NCI-H1436 treated with DMSO at 0.1 percent for 48 hours (cell line): ENCODE results near the gene RRP9.

Experiments used
- DNase-seq: peaks from one replicate; lab custom pipeline; 2025; lab: John Stamatoyannopoulos, UW

Gene RRP9

DNA sequence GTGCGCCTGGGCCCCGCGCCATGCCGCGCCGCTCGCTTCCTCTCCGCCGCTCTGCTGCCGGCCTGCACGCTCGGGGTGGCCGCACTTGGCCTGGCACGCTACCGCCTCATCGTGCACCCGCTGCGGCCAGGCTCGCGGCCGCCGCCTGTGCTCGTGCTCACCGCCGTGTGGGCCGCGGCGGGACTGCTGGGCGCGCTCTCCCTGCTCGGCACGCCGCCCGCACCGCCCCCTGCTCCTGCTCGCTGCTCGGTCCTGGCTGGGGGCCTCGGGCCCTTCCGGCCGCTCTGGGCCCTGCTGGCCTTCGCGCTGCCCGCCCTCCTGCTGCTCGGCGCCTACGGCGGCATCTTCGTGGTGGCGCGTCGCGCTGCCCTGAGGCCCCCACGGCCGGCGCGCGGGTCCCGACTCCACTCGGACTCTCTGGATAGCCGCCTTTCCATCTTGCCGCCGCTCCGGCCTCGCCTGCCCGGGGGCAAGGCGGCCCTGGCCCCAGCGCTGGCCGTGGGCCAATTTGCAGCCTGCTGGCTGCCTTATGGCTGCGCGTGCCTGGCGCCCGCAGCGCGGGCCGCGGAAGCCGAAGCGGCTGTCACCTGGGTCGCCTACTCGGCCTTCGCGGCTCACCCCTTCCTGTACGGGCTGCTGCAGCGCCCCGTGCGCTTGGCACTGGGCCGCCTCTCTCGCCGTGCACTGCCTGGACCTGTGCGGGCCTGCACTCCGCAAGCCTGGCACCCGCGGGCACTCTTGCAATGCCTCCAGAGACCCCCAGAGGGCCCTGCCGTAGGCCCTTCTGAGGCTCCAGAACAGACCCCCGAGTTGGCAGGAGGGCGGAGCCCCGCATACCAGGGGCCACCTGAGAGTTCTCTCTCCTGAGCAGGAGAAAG lies 14.4 kb upstream of the RRP9 start:
- no peak for DNase-seq

DNA sequence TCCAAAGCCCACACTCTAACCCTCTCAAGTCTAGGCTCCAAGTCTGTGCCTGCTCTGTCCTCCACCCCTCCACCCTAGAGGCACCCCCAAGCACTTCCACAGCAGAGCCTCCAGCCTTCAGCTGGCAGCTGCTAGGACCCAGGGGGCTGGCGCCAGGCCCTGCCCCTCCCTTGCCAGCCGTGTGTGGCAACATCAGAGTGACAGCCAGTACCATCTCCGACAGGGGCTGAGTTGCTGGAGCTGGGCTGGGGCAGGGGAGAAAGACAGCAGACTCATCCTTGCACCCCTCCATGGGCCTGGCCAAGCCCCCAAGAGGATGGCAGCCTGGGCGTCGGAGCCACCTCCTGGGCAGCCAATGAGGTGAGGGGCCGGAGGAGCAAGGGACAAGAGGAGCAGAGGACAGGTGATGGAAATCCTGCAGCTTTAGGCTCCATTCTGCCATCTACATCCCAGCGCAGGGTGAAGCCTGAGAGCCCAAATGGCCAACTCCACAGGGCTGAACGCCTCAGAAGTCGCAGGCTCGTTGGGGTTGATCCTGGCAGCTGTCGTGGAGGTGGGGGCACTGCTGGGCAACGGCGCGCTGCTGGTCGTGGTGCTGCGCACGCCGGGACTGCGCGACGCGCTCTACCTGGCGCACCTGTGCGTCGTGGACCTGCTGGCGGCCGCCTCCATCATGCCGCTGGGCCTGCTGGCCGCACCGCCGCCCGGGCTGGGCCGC lies 13.6 kb upstream of the RRP9 start, which contains the start of gene GPR62:
Gene GPR62 (plus strand): TSS at position 207 of the 718 bp plus-strand sequence. CDS start 272 bp downstream, at position 479.
- no peak for DNase-seq

DNA sequence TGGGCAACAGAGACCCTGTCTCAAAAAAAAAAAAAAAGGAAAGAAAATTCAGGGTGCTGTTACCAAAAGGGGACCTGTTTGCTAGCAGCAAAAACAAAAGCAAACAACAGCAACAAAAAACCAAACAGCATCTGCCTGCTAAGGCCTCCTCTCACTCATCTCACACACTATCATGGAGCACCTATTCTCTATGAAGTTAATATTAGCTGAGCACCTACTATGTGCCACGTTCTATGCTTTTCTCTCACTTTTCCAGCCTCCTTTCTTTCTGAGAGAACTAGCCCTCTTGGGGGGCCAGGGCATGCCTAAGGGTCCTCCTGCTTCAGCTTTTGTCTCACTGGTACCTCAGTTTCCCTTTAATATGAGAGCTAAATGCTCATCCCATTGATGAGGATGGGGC lies 13.0 kb upstream of the RRP9 start:
- DNase-seq: no peak

DNA sequence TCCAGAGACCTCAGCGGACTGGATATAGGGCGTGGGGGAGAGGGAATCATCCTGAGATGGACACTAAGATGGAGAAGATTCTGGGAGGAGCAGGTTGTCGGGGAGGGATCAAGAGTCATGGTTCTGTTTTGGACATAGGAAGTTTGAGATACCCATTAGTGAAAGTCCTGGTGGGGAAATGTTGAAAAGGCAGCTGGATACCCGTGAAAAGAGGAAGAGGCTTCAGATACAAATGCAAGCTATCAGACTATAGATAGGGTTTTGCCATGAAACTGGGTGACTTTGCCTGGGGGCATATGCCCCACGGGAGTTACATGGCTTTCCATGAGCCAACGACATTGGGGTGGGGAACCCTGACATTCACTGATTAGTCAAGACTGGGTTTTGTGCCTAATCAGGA lies 12.4 kb upstream of the RRP9 start:
- DNase-seq: no peak

DNA sequence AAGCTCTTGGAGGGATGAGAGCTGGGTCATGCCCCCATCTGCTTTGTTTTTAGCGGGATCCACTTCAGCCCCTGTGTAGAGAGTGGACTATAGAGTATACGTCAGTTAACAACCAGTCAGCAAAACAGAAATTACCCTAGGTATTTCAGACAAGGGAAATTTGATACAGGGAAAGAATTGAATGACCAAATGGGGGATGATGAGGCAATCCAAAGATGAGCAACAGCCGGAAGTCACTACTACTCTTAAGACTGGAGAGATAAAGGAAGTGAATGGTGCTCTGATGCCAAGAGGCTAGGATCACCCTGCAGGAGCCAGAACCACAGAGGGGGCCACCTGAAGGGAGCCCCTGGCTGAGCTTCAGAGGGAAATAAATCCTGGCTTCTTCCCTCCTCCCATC lies 11.7 kb upstream of the RRP9 start:
- DNase-seq: no peak

DNA sequence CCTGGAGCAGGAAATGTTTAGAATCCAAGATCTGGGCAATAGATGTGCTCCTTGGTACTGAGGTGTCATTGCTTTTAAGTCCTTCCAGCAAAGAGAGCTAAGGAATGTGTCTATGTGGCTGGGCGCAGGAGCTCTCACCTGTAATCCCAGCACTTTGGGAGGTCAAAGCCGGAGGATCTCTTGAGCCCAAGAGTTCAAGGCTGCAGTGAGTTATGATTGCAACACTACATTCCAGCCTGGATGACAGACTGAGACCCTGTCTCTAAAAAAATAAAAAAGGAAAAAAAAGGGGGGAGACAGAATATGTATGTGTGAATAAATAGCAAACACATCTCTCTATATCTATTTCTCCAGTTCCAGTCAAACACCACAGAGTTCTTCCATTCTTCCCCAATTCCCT lies 9.2 kb upstream of the RRP9 start:
- DNase-seq: no peak

DNA sequence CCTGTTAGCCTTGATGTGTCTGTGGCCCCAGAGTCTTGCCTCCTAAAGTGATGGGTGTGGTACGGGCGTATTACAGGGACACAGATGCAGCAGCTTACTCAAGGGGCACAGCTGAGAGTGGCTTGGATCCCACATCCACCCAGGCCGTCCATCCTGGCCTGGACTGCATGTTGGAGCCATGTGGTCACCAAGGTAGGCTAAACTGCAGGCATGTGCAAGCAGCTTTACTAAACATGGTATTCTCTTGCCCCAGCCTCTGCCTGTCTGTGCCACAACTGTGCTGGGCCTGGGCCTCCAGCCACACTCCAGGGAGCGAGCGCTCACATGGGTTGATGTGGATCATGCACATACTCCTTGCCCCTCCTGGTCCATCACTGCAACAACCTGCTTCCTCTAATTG lies 7.4 kb upstream of the RRP9 start:
- DNase-seq: no peak

DNA sequence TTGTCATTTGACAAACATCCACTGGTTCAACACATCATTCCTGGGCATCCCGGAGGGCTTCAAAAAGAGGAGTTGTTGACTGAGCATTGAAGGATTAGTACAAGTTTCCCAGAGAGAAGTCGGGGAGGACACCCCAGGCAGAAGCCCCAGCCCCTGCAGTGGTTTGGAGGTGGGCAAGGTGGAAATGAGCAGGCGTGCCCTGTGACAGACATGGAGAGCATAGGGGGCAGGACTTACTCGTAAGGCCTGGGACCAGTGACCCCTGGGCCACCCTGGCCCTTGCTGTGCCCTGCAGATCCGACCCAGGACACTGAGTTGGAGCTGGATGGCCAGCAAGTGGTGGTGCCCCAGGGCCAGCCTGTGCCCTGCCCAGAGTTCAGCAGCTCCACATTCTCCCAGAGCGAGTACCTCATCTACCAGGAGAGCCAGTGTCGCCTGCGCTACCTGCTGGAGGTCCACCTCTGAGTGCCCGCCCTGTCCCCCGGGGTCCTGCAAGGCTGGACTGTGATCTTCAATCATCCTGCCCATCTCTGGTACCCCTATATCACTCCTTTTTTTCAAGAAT lies 6.4 kb upstream of the RRP9 start:
- no peak for DNase-seq

DNA sequence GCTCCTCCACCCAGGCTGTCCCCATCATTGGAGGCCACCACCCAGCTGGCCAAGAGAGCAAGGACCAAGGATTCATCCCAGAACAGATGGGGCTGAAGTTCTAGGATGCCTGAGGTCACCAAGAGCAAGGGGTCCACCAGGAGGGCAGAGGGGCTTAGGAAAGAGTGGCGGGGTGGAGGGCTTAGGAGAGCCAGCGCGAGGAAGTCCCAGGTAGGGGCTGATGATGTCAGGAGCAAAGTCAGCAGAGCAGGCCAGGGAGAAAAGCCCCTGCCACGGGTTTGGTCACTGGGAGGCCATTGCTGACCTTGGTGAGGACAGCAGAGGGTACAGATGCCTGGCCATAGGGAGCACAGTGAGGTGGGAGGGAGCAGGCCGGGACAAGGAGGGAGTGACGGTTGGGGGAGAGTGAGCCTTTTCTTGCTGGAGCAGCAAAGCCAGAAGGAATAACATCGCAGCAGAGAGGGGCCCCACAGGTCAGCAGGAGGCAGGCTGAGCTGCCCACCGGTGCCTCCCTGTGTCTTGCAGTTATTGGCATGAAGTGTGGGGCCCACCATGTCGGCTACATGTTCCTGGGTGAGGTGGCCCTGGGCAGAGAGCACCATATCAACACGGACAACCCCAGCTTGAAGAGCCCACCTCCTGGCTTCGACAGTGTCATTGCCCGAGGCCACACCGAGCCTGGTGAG lies 5.7 kb upstream of the RRP9 start:
- DNase-seq: no peak

DNA sequence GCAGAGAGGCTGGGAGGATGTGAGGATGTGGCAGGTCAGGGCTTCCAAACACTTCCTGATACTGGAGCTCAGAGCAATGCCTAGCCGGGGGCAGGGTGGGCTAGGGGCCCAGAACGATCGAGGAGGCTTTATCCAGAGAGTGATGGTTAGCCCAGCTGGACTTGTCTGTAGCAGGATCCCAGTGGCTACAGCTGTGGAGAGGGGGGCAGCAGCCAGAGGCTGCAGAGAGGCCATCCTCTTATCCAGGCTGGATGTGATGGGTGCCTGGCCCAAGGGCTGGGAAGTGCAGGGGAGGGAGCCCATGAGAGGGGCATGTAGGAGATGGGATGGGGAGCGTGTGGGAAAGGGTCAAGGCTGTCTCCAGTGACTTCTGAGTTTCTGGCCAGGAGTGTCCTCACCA lies 5.1 kb upstream of the RRP9 start:
- DNase-seq: no peak

DNA sequence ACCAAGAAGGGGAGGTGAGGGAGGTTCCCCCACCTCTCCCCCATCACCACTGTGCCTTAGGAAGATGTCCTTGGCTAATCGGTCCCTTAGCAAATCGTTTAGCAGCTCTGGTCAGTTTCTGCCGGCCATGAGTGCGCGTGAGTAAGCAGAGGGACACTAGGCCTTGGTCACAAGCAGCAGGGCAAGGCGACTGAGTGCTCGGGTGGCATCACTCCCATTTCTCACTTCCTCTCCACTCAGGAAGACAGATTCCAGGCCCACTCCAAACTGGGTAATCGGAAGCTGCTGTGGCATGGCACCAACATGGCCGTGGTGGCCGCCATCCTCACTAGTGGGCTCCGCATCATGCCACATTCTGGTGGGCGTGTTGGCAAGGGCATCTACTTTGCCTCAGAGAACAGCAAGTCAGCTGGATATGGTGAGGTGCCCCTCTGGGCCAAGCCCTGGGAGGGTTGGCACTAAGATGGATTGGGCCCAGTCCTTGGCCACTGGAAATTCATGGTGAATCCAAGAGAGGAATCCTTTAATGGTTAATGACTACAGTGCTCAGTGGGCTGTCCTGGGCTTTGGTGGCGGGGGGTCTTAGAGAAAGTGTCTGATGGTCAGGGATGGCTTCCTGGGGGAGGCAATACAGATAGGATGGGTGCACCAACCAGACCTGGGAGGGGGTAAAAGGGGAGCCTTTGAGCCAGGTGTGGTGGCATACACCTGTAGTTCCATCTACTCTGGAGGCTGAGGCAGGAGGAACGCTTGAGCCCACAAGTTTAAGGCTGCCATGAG lies 4.4 kb upstream of the RRP9 start:
- no peak for DNase-seq

DNA sequence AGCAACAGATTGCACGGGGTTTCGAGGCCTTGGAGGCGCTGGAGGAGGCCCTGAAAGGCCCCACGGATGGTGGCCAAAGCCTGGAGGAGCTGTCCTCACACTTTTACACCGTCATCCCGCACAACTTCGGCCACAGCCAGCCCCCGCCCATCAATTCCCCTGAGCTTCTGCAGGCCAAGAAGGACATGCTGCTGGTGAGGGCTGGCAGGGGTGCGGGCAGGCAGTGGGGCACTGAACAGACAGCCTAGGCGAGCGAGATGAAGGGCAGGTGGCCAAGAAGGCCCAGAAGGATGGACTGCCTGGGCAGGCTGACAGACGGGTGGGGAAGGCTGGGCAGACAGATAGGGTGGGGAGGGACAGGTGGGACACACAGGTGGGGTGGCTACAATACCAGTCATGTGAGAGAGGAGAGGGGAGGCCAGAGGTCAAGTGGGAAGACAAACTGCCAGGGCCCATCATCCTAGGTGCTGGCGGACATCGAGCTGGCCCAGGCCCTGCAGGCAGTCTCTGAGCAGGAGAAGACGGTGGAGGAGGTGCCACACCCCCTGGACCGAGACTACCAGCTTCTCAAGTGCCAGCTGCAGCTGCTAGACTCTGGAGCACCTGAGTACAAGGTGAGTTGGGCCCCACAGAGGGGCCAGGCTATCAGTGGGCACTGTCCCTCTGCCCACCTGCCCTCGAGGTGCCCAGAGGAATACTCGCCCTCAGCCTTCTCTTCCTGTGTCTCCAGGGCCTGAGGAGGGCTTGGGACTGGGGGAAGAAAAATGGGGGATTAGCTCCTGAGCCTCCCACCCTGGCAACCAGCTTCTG lies 3.5 kb upstream of the RRP9 start:
- DNase-seq: no peak

DNA sequence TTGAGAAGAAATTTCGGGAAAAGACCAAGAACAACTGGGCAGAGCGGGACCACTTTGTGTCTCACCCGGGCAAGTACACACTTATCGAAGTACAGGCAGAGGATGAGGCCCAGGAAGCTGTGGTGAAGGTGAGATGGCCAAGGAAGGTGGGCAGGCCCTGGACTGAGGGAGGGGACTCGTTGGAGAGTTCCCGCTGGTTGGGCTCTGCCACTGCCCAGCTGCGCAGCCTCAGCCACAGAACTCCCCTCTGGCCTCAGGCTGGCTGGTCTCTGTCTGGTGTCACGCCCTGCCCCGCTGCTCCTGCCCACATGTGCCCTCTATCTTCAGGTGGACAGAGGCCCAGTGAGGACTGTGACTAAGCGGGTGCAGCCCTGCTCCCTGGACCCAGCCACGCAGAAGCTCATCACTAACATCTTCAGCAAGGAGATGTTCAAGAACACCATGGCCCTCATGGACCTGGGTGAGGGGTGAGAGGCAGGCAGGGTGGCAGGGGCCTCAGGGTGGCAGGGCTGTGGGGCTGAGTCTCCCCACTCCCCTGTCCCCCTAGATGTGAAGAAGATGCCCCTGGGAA lies 2.8 kb upstream of the RRP9 start:
- no peak for DNase-seq

DNA sequence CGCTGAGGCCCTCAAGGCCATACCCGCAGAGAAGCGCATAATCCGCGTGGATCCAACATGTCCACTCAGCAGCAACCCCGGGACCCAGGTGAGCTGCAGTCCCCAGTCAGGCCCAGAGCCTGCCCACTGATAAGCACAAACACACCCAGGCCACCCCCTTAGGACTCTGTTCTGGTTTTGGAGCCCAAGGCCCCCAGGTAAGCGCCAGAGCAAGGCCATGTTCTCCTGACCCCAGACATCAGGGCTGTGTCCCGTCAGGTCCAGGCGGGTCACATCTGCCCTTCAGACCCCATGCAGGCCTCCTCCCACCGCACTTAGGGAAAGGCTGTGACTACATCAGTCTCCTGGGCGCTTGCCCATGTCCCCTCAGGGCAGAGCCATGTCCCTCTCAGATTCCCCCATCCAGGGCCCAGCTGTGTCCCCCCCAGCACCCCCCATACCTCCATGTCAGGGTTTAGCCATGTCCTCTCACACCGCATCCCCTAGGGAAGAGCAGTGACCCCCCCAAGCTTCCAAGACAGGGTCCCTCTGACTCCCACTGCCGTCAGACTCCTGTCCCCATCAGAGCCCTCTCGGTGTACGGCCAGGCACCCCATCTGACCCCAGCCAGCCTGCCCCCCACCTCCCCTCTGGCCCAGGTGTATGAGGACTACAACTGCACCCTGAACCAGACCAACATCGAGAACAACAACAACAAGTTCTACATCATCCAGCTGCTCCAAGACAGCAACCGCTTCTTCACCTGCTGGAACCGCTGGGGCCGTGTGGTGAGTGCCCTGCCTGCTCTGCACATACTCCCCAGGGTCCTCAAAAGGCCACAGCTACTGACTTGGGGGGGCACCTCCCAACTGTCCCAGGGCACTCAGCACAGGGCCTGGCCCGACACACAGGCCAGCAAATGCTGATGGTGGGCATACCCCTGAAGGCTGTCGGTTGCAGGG lies 2.0 kb upstream of the RRP9 start:
- DNase-seq: no peak

DNA sequence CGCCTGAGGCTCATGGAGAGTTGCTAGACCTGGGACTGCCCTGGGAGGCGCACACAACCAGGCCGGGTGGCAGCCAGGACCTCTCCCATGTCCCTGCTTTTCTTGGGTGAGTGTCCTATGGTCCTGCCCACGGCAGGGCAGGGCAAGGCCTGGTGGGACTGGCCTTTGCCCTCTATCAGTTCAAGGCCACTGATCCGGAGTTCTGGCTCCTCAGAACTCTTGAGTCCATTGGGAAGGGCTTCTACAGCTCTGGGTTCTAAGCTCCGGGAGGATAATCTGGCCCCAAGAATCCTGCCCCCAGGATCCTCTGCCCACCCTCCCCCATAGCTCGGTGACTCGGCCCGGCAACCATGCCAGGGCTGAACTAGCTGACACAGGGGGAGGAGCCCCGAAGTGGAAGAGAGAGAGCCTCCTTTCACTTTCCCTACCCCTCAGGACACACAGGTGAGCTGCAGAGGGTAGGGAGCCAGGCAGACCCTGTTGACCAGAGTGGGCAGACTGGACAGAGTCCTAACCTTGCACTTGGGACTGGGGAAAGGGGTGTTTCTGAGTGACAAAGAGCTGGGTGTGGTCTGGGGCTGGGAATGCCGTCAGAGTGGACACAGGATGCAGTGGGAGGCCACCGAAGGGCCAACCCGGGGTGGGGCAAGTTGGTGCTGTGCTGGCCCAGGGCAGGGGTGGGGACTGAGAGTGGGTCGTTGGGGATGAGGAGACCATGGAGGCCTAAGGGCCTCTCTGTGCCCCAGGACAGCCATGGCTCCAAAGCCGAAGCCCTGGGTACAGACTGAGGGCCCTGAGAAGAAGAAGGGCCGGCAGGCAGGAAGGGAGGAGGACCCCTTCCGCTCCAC lies 1.1 kb upstream of the RRP9 start:
- DNase-seq: no peak

DNA sequence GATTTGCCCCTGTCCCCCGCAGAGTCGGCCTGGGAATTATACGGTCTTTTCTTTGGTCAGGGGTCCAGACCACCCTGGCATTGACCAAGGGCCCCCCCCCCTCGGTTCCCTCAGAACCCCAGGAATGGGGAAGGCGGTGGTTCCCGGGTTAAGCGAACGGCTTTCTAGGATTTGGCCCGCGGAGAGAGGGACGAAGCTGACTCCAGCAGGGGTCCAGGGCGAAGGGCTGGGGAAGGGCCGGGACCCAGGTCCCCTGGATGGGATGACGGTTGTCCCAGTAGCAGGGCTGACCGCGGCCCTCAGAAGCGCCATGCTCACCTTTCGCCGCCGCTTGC lies 274 bp downstream of the RRP9 start:
- DNase-seq: no peak

DNA sequence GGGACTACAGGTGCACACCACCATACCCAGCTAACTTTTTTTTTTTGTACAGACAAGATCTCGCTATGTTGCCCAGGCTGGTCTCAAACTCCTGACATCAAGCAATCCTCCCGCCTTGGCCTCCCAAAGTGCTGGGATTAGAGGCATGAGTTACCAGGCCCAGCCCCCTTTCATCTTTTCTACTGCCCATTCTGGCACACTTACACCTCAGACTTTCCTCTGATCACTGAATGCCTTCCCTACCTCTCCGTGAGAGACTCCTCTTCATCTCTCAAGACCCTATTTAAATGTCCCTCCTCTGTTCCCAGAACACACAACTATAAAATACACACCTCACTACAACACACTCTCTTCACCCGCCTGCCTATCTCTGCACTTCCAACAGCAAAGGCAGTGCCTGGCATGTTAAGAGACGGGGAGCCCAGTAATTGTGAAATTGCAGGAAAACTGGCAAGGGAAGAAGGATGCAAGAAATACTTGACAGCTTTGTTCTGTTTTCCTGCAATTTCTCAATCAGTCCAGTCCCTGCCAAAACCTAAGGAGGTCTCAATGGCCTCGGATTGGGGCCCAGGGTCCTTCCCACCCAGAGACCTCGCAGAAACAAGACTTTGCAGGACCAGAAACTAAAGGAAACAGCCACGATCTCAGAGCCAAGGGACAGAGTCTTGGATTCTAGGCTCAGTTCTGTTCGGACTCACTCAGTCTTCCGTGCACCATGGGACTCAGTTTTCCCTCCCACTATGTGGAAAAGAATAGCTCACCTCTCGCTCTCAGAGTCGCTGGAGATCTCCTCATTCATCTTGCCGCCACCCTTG lies 849 bp downstream of the RRP9 start:
- DNase-seq: no peak
